ENCODE data around the gene PODN. TPM values are rescaled to one million over a fixed set of nuclear protein-coding genes. Genes with fewer than 3 reads are reported as not detected.

PODN gene
- total and polyA plus RNA-seq, 10 donors = 0.64 to 3.8 (median 1.8) TPM

DNA sequence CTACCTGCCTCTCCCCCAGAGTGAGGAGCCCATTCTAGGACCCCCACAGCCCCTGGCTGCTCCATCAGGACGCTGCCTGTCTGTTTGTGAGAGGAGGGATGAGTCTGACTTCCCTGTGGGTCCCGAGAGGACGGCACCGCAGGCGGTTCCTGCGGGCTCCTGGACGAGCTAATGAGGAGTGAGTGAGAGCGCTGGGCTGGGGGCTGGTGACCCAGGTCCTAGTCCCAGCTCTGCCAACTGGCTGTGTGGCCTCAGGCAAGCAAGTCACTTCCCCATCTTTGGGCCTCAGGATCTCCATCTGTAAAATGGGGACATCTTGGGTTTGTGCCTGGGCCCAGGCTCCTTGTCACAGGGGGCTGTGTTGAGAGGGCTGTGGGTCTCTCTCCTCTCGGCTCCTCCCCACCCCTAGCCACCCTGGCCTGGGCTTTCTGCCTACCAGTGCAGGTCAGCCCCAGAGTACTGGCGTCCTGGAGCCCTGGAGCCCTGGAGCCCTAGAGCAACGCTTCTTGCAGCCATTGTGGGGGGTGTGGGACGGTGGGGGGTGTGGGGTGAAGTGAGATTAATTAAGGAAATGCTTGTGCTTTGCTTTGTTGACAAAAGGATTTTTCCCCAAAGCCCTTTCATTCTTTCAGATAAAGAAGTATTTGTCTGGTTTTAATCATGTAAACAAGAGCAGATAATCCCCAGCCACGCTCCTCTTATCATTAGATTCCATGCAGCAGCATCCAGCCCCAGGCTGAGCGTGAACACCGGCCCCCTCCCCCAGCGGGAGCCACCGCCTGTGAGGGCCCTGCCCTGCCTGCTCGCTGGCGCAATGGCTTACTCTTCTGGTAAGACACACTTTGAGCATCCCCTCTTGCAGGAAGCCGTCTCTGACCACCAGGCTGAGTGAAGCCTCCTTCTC, 53.6 kb downstream of the PODN start:
- Histone ChIP-seq H3K4me1 (no peaks in the 10 kb centered on the region), H3K27me3 (replicated peaks in 1 of 7) (peaks cover 0 to 25% (median 0%) of the 10 kb centered on the region in 7 donors), H3K4me3 (no peak overlapping the region), H3K27ac (no peak overlapping the region), H3K9me3 (peaks cover 0 to 7% (median 0%) of the 10 kb centered on the region in 8 donors), H3K36me3 (no peaks in the 10 kb centered on the region)
- WGBS, 5 donors = 65 to 76% (median 72%) methylated on average over 19 to 20 of the region's 20 CpGs
- TF ChIP-seq POLR2AphosphoS5 (IDR thresholded peaks at IDR 0.05) = no peak
- no peak for TF ChIP-seq POLR2A (IDR thresholded peaks at IDR 0.05)
- TF ChIP-seq, protein P1, sequence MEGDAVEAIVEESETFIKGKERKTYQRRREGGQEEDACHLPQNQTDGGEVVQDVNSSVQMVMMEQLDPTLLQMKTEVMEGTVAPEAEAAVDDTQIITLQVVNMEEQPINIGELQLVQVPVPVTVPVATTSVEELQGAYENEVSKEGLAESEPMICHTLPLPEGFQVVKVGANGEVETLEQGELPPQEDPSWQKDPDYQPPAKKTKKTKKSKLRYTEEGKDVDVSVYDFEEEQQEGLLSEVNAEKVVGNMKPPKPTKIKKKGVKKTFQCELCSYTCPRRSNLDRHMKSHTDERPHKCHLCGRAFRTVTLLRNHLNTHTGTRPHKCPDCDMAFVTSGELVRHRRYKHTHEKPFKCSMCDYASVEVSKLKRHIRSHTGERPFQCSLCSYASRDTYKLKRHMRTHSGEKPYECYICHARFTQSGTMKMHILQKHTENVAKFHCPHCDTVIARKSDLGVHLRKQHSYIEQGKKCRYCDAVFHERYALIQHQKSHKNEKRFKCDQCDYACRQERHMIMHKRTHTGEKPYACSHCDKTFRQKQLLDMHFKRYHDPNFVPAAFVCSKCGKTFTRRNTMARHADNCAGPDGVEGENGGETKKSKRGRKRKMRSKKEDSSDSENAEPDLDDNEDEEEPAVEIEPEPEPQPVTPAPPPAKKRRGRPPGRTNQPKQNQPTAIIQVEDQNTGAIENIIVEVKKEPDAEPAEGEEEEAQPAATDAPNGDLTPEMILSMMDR (IDR thresholded peaks at IDR 0.05 in 8 of 11, conservative IDR thresholded peaks at IDR 0.05 in 3 of 11) = no peak
- intact Hi-C loops (cut with DNase I; ENCODE audit: low total_unique reads) = no loop called here
- no peak for DNase-seq

DNA sequence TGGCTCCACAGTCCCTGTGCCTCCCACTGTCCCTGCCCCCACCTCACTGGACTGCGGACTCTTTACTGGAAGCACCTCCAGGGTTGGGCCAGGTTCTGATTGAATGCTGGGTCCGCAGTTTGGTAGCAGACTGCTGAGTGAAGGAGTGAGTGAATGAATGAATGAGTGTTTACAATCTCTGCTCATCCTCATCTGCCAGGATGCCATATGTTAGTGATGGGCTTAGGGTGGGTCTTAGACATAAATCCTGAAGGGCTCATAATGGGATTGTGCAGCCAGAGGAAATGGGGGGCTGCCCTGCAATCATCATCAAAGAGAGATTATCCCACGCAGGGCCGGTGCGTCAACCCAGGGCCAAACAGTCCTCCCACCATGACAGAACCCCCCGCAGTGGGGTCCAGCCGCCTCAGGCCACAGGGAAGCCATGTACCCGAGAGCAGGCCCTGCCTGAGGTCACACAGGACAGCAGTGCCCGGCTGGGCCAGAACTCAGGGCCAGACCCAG, 54.3 kb downstream of the PODN start:
- WGBS, 5 donors = 70 to 90% (median 81%) methylated on average over 7 to 9 of the region's 9 CpGs

DNA sequence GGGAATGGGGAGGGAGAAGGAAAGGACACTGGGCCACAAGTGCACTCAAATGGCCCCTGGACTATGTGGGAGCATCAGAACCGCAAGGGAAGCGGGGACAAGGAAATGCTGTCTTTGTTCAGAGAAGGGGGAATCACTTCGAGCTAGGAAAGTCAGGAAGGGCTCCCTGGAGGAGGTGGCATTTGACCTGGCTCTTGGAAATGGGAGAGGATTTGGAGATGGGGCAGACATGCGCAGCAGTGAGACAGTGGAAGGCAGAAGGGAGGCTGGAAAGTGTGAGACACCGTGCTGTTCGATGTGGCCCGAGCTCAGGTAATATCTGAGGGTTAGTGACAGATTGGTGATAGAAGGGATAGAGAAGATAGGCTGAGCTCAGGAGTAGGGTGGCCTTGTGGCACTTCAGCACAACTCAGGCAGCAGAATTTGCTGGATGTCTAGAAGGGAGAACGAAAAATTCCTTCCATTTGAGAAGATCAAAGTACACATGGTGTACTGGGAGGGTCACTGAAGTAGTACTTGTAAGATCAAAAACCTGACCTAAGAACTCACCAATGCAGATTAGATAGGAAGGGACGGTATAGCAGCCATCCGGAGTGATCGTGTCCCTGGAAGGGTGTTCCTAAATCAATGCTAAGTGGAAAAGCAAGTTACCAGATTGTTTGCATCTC, 55.1 kb downstream of the PODN start:
- H3K36me3 ChIP-seq = no peaks in the 10 kb centered on the region
- H3K27ac ChIP-seq = no peak overlapping the region
- intact Hi-C loops (cut with DNase I; ENCODE audit: low total_unique reads) = no loop called here
- peaks cover 0 to 32% (median 0%) of the 10 kb centered on the region in 7 donors for H3K27me3 ChIP-seq (replicated peaks in 1 of 7)
- H3K9me3 ChIP-seq = peaks cover 0 to 6% (median 0%) of the 10 kb centered on the region in 8 donors
- DNase-seq = no peak
- no peak overlapping the region for H3K4me3 ChIP-seq
- no peaks in the 10 kb centered on the region for H3K4me1 ChIP-seq
- TF ChIP-seq POLR2AphosphoS5 (IDR thresholded peaks at IDR 0.05) = no peak
- TF ChIP-seq, protein P1 (IDR thresholded peaks at IDR 0.05 in 8 of 11, conservative IDR thresholded peaks at IDR 0.05 in 3 of 11) = no peak
- no peak for TF ChIP-seq POLR2A (IDR thresholded peaks at IDR 0.05)
- 86 to 94% (median 88%) methylated on average over 11 of the region's 11 CpGs for WGBS, 5 donors

More for the DNA sequence above, 54.3 kb downstream of the PODN start:
- H3K4me1 ChIP-seq = no peaks in the 10 kb centered on the region
- no peaks in the 10 kb centered on the region for H3K36me3 ChIP-seq
- peaks cover 0 to 7% (median 0%) of the 10 kb centered on the region in 8 donors for H3K9me3 ChIP-seq
- H3K27me3 ChIP-seq (replicated peaks in 1 of 7) = peaks cover 0 to 25% (median 0%) of the 10 kb centered on the region in 7 donors
- TF ChIP-seq POLR2AphosphoS5 (IDR thresholded peaks at IDR 0.05) = no peak
- TF ChIP-seq POLR2A (IDR thresholded peaks at IDR 0.05) = no peak
- TF ChIP-seq, protein P1 (IDR thresholded peaks at IDR 0.05 in 8 of 11, conservative IDR thresholded peaks at IDR 0.05 in 3 of 11) = no peak
- H3K4me3 ChIP-seq = no peak overlapping the region
- no peak for DNase-seq
- intact Hi-C loops (cut with DNase I; ENCODE audit: low total_unique reads) = no loop called here
- no peak overlapping the region for H3K27ac ChIP-seq
